ENCODE results near the gene PHETA1. TPM values are rescaled to one million over a fixed set of nuclear protein-coding genes. Genes with fewer than 3 reads are reported as not detected.

PHETA1 gene
- total RNA-seq, 1 experiment from 2014 or later = 10.6 TPM

- H3K4me2 ChIP-seq (ENCODE audit: low read length) = no peak overlapping the region
- no peak overlapping the region for H3K27ac ChIP-seq (ENCODE audit: low read depth, low read length)
- ChIA-PET CTCF (interaction anchor here (1.0 kb wide), 1 partner anchor 55 kb away, joined by 3 read pairs; no protein-coding TSS in a partner anchor), RAD21 (ENCODE audit: low non-redundant PET in 1 of 2, low total read pairs in 2 of 2, uncharacterized antibody in 2 of 2, unreplicated experiment in 2 of 2) (no interaction called here), POLR2A (no interaction called here)
- DNase-seq (ENCODE audit: low read depth, low spot score) = no peak
- TF ChIP-seq FOSL1 (IDR thresholded peaks at IDR 0.05; ENCODE audit: low read depth) (no peak), ZNF274 (IDR thresholded peaks at IDR 0.05; ENCODE audit: low read depth, low read length) (no peak), EGR1 (IDR thresholded peaks at IDR 0.05; ENCODE audit: low read depth) (no peak), ZFX (IDR thresholded peaks at IDR 0.05) (no peak), RAD21 (IDR thresholded peaks at IDR 0.05; ENCODE audit: low read depth) (no peak), CEBPB (IDR thresholded peaks at IDR 0.05; ENCODE audit: low read depth) (no peak), SRF (IDR thresholded peaks at IDR 0.05; ENCODE audit: low read depth) (no peak), MAX (IDR thresholded peaks at IDR 0.05) (no peak), POLR2AphosphoS5 (IDR thresholded peaks at IDR 0.05; ENCODE audit: low read depth, low read length) (no peak)
- TF ChIP-seq, protein P1, sequence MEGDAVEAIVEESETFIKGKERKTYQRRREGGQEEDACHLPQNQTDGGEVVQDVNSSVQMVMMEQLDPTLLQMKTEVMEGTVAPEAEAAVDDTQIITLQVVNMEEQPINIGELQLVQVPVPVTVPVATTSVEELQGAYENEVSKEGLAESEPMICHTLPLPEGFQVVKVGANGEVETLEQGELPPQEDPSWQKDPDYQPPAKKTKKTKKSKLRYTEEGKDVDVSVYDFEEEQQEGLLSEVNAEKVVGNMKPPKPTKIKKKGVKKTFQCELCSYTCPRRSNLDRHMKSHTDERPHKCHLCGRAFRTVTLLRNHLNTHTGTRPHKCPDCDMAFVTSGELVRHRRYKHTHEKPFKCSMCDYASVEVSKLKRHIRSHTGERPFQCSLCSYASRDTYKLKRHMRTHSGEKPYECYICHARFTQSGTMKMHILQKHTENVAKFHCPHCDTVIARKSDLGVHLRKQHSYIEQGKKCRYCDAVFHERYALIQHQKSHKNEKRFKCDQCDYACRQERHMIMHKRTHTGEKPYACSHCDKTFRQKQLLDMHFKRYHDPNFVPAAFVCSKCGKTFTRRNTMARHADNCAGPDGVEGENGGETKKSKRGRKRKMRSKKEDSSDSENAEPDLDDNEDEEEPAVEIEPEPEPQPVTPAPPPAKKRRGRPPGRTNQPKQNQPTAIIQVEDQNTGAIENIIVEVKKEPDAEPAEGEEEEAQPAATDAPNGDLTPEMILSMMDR (IDR thresholded peaks at IDR 0.05 in 2 of 3, conservative IDR thresholded peaks at IDR 0.05 in 1 of 3; ENCODE audit: borderline replicate concordance in 1 of 3, insufficient read depth in 1 of 3, low read depth in 2 of 3, low read length in 2 of 3) = no peak
- intact Hi-C loops (cut with micrococcal nuclease) = no loop called here
- ATAC-seq = peak; percentile 32; the same call in 1 of the 2 replicates
- no TSS peak for BruUV-seq (replicated peaks)
- H3K4me1 ChIP-seq (ENCODE audit: control insufficient read depth in 1 of 2, insufficient read depth in 2 of 2, low read length in 2 of 2) = no peaks in the 10 kb centered on the region
- H2AFZ ChIP-seq (ENCODE audit: low read depth, low read length, poor library complexity, severe bottlenecking) = no peak overlapping the region
- no peaks in the 10 kb centered on the region for H4K20me1 ChIP-seq (ENCODE audit: insufficient read depth)
- peaks cover 0 to 10% of the 10 kb centered on the region in 2 experiments; a peak in 1 of 4 replicates for H3K9me3 ChIP-seq (ENCODE audit: control insufficient read depth in 1 of 2, insufficient read depth in 1 of 2, low read depth in 1 of 2, low read length in 2 of 2)
- H3K27me3 ChIP-seq (ENCODE audit: insufficient read depth, low read length) = no peaks in the 10 kb centered on the region
- H3K9ac ChIP-seq (ENCODE audit: low read length) = no peak overlapping the region
- no peak overlapping the region for H3K4me3 ChIP-seq (replicated peaks in 1 of 2; ENCODE audit: low read depth in 1 of 2, low read length in 2 of 2)
- H3K9me2 ChIP-seq (ENCODE audit: insufficient read depth) = no peaks in the 10 kb centered on the region
- no peaks in the 10 kb centered on the region for H3K36me3 ChIP-seq (ENCODE audit: control insufficient read depth in 1 of 2, insufficient read depth in 2 of 2, low read length in 2 of 2)
- no peaks in the 10 kb centered on the region for H3K79me2 ChIP-seq (ENCODE audit: insufficient read depth, low read length)
Measured at GRCh38 chr12:111353603-111354295, 15.1 kb downstream of the PHETA1 start.

Measured in HCT116 (cell line).